ENCODE results near the gene TMEM201.

GRCh38 chr1:9621032-9621431 is 32.3 kb downstream of the TMEM201 start:
- TF ChIP-seq CTCF (IDR thresholded peaks at IDR 0.05; ENCODE audit: low read depth, low read length, poor library complexity, severe bottlenecking) (no peak), EZH2phosphoT487 (IDR thresholded peaks at IDR 0.05; ENCODE audit: borderline replicate concordance, low read length) (no peak)

Measured in DOHH2 (cell line).